ENCODE data around the gene RAD21L1.
"Not testable (repeated sequence)": the region's sequence is repeated elsewhere in the genome, so short reads cannot be mapped to it uniquely, and the experiment has no call there.

The RAD21L1 gene

DNA sequence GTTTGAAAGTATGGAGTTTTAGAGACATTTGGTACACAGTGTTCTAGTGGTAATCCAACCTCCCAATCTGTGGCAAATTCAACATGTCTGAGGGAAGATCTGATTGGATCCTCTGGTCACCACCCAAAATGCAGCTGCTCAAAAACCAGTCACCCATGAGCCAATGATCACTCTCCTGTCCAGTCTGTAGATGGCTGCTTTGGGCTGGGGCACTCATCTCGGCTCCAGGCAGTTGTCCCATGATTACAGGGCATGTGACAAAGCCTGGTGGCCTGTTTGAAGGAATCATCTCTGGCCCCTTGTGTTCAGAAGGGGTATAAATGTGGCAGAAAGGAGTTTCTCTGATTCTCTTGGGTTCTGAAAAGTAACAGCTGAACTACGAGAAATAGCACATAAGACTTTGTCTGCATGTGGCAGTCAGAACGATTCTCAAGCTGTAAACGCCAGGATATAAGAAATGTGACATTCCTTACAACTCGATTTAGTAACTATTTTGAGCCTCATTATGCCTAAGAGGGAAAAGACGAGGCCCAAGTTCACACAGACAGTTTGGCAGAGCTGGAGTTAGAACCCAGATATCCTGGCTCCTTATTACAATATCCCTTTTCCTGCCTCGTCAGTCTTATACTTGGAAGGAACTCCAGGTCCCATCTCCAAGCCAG is 26.5 kb upstream of the RAD21L1 start:
- no peak for DNase-seq

DNA sequence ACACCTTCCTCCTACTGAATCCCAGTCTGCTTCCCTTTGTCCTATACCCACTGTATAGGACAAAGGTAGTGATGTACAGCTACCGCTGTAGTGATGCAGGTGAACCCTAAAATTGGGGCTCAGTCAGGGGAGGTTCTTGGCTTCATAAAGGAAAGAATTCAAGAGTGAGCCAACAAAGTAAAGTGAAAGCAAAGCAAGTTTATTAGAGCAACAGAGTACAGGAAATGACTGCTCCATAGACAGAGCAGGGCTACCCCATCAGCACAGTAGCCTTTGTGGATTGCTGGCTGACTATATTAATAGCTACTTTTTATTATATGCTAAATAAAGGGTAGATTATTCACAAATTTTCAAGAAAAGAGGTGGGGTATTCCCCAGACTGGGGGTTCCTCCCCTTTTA is 25.9 kb upstream of the RAD21L1 start:
- no peak for DNase-seq

- no peak for DNase-seq
Observed at GRCh38 chr20:1202762-1203504, 22.9 kb upstream of the RAD21L1 start, which contains the start of gene C20orf202. C20orf202 (plus strand) TSS chr20:1203454; CDS start chr20:1203586, 132 bp downstream.

- DNase-seq, result no peak
Observed at GRCh38 chr20:1203630-1204029, 22.2 kb upstream of the RAD21L1 start.

DNA sequence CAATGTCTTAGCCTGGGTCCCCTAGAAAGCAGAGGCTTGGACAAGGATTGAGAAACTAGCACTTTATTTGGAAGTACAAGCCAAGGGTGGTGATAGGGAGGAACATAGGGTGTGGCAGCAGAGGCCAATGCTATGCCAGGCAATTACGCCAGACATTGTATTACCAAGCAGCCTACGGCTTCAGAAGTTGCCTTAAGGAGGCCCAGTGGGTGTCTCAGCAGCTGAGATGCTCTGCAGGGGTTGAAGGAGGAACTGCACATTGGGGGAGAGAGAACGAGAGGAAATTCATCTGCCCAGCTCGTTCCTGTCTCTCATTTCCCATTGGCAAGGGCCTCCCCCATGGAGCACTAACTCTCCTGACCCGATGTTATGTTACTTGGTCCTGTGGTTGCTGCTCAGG is 21.7 kb upstream of the RAD21L1 start:
- DNase-seq, result no peak

DNA sequence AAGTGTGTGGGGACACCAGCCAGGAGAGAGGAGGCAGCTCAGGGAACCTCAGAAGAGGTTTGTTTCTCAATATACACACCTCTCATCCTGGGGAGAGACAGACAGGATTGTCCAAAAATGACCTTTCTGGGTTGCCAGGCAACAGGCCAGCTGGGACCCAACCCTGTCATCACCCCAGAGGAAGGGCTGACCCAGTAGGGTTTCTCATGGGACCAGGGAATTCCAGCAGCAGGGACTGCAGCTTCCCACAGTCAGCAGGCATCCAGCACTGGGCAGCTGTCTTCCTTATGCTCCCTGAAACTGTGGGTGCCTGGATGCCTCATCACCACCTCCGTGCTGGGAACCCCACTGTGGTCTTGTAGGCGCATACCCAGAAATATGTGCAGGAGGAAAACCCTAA is 21.3 kb upstream of the RAD21L1 start:
- no peak for DNase-seq

- no peak for DNase-seq
Observed at GRCh38 chr20:1205802-1206201, 20.0 kb upstream of the RAD21L1 start.

DNA sequence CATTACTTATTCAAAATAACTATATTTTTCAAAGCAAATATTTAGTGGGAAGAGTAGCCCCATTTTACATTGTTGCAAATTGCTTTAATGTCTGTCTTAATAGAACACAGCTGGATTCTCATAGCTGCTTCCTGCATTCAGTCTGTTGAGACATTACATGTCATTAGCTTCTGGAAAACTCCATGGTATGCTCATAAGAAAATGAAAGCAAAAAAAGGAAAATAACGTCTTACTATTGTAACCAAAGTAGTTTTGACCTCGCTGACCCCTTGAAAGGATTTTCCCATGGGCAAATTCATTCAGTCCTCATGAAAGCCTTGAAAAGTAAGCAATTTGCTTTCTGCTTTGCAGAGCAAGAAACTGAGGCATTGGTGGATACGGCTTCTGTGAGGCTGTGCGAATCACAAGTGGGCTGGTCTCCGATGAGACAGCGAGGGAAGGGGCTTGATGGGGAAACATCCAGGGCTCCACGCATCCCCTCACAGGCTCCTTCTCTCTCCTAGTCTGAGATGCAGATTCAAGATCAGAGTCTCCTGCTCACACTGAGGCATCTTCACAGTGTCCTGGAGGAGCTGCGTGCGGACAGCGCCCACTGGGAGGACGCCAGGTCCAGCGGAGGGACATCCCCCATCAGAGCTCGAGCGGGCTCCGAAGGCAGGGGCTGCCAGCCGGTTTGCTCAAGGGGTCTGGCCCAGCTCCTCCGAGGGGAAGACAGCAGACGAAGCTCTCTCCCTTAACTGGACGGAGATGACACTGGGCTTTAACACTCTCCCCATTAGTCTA is 19.3 kb upstream of the RAD21L1 start:
- DNase-seq, result no peak

DNA sequence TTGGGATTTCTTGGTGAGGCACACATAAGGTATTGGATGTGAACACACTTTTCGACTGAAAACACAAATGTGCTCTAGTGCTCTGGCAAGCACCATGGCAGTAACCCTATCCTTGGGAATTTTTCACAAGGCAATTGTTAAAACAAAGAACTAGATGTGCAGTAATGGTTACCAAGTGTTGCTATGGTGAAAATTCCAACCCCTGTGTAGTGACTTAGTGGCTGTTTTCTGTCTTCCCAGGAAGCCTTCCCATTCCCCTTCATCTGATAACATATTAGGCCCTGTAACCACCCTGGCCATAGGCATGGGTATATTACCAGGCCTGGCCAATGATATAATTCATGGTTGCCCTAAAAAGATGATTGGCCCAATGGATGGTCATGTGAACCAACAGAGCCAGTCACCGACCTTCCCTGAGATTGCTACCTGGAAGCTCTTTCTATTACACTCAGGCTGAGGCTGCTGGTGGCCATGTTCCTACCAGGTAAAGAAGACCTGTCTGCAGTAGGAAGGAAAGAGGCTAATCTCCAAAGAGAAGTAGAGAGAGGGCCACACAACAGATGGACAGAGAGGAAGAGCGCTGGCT is 18.5 kb upstream of the RAD21L1 start:
- DNase-seq, result no peak

DNA sequence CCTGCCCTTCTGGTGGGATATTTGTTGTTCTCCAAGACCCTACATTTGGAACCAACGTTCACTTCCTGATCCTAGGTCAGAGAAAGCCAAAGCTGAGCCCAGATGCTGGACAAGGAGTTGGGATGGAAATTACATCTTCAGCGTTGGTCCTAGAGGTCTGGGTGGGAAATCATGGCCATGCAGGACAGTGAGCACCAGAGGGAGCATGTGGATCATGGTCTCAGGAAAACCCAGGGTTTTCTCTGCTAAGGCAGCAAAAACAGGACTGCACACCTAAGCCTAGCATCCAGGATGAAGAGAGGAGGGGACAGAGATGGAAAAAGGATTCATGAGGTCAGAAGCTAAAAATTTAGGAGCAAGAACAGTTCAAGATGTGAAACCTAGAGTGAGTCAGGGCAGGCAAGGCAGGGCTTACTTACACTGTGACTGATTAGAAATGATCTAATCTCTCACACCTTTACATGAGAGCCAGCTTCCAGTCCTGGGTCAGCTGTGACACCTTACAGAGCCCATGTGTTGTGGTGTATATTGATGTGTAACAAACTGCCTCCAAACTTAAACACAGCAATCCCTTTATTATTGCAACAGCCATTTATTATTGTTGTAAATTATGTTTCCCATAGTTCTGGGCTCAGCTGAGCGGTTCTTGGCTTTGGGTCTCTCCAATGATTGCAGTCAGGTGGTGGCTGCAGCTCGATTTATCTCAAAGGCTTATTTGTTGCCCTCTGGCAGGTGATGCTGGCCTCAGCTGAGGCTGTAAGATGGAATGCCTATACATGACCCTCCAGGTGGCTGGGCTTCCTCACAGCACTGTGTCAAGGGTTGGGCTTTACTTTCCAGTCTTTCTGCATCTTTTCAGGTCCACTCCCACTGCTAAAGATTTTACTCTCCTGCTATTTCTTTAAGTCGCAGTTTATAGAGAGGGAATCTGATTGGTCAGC is 16.1 kb upstream of the RAD21L1 start:
- DNase-seq, result no peak

DNA sequence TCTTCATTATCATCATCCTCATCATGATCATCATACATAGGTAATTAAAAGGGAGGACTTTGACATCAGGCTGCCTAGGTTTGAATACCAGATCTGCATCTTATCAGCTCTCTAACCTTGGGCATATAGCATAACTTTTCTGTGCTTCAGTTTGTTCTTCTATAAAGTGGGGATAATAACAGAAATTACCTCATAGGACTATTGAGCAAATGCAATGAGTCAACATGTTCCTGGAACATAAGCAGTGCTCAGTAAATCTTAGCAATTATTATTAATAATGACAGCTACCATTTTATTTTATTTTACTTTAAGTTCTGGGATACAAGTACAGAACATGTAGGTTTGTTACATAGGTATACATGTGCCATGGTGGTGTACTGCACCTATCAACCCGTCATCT is 15.3 kb upstream of the RAD21L1 start:
- no peak for DNase-seq

DNA sequence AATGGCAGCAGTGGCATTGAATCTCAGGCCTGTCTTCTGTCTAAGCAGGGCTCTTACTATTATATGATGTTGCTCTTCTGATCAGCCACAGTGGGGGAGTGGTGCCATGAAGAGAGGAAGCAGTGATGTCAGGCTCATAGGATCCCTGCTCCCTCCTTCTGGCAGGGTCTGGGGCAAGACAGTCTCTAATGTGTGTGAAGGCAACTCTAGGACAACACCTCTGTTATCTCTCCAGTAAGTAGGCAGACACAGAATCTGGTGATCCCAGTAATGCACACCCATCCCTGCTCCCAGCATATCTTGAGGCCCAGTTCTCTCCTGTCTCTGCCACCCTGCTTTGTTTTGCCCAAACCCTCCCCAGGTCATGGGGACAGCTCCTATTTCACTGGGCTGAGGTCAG is 13.8 kb upstream of the RAD21L1 start:
- no peak for DNase-seq

DNA sequence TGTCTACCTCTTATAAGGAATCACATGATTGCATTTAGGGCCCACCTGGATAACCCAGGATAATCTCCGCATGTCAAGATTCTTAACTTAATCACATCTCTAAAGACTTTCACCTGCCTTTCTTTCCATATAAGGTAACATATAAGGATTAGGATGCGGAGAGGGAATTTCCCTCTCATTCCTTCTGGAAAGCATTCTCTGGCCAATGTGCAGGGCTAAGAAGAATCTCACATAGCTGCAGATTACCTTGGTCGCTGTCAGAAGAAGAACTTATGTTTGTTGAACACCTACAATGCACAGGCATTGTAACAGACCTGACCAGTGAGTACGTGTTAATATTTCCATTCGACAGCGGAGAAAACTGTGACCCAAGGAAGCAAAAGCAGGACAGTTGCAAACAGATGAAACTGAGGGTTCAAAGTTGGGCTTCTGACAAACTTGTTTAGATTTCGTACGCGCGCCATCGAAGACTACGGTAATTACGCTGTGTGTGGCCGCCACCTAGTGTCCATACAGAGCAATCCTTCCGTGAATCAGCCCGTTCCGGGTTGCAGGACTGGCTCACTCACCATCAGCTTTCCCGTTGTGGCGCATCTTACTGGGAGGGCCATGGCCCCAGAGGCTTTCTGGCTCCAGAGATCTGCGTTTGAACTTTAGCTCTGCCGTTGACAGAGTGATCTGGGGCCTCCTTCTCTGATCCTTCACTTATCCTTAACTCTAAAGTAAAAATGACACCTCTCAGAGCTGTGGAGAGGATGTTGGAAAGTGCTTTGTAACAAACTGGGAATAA is 13.0 kb upstream of the RAD21L1 start:
- DNase-seq, result peak in 45 of 56 donors; percentile 5 to 78 (median 23)

DNA sequence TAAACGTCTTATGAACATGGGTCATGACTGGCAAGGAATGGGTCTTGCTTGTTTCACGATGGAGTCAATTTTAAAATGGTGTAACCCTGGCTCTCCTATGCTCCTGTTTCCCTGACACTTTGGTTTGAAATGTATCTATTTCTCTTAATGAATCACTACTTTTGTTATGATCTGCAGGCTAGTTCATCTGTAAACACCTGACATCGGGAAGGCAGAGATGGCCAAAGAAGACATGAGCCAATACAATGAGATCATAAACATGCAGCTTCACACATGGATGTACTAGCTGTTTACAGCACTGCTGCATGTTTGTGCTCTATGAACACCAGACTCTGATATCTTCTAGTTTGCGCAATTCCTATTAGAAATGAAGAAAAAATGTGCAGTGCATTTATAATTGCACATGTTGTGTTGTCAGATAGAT is 11.0 kb upstream of the RAD21L1 start:
- no peak for DNase-seq

- no peak for DNase-seq
Observed at GRCh38 chr20:1215386-1216170, 10.3 kb upstream of the RAD21L1 start.

- DNase-seq, result peak in 8 of 56 donors; percentile 7 to 50 (median 32)
Observed at GRCh38 chr20:1216527-1217427, 9.1 kb upstream of the RAD21L1 start.

DNA sequence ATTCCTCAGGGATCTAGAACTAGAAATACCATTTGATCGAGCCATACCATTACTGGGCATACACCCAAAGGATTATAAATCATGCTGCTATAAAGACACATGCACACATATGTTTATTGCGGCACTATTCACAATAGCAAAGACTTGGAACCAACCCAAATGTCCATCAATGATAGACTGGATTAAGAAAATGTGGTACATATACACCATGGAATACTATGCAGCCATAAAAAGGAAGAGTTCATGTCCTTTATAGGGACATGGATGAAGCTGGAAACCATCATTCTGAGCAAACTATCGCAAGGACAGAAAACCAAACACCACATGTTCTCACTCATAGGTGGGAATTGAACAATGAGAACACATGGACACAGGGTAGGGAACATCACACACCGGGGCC is 3.1 kb upstream of the RAD21L1 start:
- DNase-seq, result not testable (repeated sequence)
